SU-DHL-6 (cell line): ENCODE results near the gene UQCR11.

ENCODE experiments used
- CTCF ChIP-seq: fragments of 200-600 bp; sonication (generic); IDR thresholded peaks from one replicate; pipeline ENCODE4 v1.5.1; 2017; ENCODE audit warnings: antibody characterized with exemption, mild to moderate bottlenecking, low read length, moderate library complexity; ENCODE audit not compliant: insufficient read depth, poor library complexity, severe bottlenecking
- EZH2phosphoT487 ChIP-seq: fragments of 200-600 bp; sonication (generic), shearing (Covaris generic); conservative IDR thresholded peaks from 2 replicates; pipeline ENCODE4 v1.6.1; 2018; ENCODE audit warnings: mild to moderate bottlenecking, antibody characterized with exemption, low read length, moderate library complexity, mixed read lengths

GRCh38 chr19:1555487-1556389 is 49.5 kb downstream of the UQCR11 start:
- no peak for TF ChIP-seq CTCF
- no peak for TF ChIP-seq EZH2phosphoT487
